Keratinocyte (primary cell): ENCODE measurements around the gene CAPN14.

Experiments
- EZH2 ChIP-seq: IDR thresholded peaks from one replicate; pipeline ENCODE4 v1.6.1; 2012; ENCODE audit warnings: inconsistent platforms, mild to moderate bottlenecking, low read length, moderate library complexity
- TF ChIP-seq, protein P1 (sequence below), 3 experiments: IDR thresholded peaks in 1 of 3; conservative IDR thresholded peaks in 1 of 3; optimal IDR thresholded peaks in 1 of 3; 2 replicates in 2 of 3; 3 replicates in 1 of 3; pipeline versions ENCODE3 to v1.5.1; 2011; ENCODE audit warnings: low read length in 3 of 3, mild to moderate bottlenecking in 3 of 3, moderate library complexity in 2 of 3, control low read depth in 1 of 3, inconsistent platforms in 1 of 3; ENCODE audit not compliant: insufficient read depth in 2 of 3; ENCODE audit errors: extremely low read depth in 1 of 3

GRCh38 chr2:31265234-31265633, 47.9 kb upstream of the CAPN14 start:
- TF ChIP-seq, protein P1, sequence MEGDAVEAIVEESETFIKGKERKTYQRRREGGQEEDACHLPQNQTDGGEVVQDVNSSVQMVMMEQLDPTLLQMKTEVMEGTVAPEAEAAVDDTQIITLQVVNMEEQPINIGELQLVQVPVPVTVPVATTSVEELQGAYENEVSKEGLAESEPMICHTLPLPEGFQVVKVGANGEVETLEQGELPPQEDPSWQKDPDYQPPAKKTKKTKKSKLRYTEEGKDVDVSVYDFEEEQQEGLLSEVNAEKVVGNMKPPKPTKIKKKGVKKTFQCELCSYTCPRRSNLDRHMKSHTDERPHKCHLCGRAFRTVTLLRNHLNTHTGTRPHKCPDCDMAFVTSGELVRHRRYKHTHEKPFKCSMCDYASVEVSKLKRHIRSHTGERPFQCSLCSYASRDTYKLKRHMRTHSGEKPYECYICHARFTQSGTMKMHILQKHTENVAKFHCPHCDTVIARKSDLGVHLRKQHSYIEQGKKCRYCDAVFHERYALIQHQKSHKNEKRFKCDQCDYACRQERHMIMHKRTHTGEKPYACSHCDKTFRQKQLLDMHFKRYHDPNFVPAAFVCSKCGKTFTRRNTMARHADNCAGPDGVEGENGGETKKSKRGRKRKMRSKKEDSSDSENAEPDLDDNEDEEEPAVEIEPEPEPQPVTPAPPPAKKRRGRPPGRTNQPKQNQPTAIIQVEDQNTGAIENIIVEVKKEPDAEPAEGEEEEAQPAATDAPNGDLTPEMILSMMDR (optimal IDR thresholded peaks at IDR 0.05 in 1 of 3, IDR thresholded peaks at IDR 0.05 in 1 of 3, conservative IDR thresholded peaks at IDR 0.05 in 1 of 3; ENCODE audit: extremely low read depth in 1 of 3, insufficient read depth in 2 of 3, low read length in 3 of 3): no peak
- no peak for TF ChIP-seq EZH2
